ENCODE results near the gene MSL2.
"Not testable (repeated sequence)": the region's sequence is repeated elsewhere in the genome, so short reads cannot be mapped to it uniquely, and the experiment has no call there.

MSL2 gene

DNA sequence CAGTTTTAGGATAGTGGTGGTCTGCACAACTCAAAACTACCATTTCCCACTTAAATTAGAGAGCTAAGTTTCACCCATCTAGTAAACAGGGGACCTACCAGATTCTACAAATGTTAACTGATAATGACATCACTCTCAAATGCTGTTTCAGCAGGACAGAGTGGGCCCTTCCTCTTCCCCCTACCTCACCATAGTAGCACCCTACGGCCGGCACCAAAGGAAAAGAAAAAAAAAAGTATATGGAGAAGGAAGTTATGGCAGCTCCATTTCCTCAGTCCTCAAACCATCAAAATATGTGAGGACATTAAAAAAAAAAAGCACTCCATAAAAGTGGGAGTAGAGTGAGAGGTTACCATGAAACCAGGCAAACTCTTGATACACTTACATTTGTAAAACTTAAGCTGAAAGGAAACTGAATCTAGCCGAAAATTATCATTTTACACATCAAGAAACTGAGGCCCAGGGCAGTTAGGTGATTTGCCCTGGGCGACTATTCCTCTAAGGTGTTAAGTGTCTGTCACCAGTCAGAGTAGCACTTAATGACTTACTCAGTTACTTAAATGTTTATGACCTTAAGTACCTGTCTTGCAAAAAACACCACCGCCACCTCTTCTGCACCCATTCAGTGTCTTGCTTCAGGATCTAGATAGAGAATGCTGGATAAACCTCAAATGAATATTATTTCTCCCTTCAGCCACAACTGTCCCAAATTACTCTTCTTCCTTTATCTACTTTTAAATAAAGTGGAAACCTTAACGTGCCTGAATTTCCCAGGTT is 2.7 kb downstream of the MSL2 start:
- in situ Hi-C loops (cut with MboI; ENCODE audit: low sequenced_read_pairs): no loop called here

DNA sequence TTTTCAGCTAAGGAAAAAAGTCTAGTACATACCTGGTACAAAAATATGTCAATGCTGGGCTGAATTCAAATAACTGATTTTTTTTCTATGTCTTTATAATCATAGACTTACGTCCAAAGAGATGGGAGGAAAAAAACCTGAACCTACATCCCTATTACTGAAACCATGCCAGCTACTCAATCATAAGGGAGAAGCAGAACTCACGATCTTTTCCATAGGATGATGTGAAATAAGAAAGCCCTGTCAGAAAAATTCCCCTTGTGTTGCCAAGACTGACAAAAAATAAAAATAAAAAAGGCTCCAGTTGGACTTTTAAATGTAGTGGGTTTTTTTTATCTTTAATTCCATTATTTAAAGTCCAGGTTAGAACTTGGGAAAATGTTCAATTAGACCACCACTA is 3.3 kb downstream of the MSL2 start:
- in situ Hi-C loops (cut with MboI; ENCODE audit: low sequenced_read_pairs): no loop called here

DNA sequence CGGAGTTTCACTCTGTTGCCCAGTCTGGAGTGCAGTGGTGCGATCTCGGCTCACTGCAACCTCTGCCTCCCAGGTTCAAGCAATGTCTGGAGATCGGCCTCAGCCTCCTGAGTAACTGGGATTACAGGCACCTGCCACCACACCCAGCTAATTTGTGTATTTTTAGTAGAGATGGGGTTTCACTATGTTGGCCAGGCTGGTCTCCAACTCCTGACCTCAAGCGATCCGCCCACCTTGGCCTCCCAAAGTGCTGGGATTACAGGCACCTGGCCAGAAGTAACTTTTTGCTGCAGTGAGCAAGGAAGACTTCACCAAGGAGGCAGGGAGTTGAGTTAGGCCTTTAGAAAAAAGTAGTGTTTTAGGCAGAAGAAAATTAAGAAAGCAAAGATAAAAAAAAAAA is 3.9 kb downstream of the MSL2 start:
- in situ Hi-C loops (cut with MboI; ENCODE audit: low sequenced_read_pairs): not testable (repeated sequence)

DNA sequence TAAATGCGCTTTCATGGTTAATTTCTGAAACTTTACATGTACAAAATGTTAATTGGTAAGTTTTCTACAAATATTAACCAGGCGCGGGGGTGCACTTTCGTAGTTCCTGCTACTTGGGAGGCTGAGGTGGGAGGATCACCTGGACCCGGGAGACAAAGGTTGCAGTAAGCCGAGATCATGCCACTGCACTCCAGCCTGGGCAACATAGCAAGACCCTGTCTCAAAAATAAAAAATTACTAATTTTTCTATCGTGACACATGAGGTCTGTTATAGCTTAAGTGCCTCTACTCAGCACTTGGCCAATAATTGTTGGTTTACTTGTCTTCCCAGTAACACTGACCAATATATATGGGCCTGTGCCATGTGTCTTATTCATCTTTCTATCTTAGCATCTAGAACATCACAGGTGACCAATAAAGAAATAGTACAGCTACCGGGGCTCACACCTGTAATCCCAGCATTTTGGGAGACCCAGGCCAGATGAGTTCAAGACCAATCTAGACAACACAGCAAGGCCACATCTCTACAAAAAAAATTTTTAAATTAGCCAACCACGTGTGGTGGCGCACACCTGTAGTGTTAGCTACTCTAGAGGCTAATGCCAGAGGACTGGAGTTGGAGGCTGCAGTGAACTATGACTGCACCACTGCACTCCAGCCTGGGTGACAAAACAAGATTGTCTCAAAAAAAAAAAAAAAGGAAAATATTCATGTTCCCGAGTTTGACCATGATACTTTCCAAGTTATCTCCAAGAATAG is 6.1 kb downstream of the MSL2 start:
- in situ Hi-C loops (cut with MboI; ENCODE audit: low sequenced_read_pairs): no loop called here

DNA sequence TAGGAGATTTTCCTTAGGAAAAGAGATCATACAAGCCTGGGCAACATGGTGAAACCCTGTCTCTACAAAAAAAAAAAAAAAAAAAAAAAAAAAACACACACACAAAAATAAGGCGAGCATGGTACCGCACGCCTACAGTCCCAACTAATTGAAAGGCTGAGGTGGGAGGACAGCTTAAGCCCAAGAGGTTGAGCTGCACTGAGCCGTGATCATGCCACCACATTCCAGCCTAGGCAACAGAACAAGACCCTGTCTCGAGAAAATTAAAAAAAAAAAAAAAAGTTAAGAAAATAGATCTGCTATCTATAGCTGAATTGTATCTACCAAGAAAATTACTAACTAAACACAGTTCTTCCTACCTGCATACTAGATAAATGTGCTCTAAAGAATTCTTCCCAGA is 7.1 kb downstream of the MSL2 start:
- in situ Hi-C loops (cut with MboI; ENCODE audit: low sequenced_read_pairs): no loop called here

DNA sequence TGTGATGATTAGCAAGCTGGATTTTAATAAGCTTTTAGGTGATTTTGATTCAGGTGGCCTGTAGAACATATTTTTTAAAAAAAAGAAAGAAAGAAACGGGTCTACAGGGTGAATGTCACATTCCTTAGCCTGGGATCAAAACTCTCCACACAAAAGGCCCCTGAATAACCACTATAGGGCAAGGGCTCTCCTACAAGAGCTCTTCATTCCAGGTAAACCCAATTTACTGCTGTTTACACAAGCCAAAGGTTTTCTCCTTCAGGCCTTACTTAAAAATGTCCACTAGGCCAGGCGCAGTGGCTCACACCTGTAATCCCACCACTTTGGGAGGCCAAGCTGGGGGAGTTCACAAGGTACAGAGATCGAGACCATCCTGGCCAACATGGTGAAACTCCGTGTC is 8.3 kb downstream of the MSL2 start:
- in situ Hi-C loops (cut with MboI; ENCODE audit: low sequenced_read_pairs): no loop called here

DNA sequence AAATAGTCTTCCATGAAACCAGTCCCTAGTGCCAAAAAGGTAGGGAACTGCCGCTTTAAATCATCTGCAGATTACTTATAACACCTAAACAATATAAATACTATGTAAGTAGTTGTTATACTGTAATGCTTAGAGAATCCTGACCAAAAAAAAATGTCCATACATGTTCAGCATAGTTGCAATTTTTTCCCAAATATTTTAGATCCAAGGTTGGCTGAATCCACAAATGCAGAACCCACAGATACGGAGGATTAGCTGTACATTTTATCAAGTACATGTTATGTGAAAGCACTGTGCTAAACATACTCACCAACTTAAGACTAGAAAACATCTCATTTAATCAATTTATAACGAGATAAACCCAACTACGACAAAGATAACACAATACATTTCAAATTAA is 9.3 kb downstream of the MSL2 start:
- in situ Hi-C loops (cut with MboI; ENCODE audit: low sequenced_read_pairs): no loop called here

DNA sequence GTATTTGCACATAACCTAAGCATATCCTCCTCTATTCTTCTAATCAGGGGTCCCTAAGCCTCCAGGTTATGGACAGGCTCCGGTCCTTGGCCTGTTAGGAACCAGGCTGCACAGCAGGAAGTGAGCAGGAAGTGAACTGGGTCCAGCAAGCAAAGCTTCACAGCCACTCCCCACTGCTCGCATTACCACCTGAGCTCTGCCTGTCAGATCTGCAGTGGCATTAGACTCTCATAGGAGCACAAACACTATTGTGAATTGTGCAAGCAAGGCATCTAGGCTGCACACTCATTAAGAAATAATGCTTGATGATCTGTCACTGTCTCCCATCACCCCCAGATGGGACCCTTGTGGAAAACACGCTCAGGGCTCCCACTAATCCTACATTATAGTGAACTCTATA is 9.8 kb downstream of the MSL2 start:
- in situ Hi-C loops (cut with MboI; ENCODE audit: low sequenced_read_pairs): no loop called here

DNA sequence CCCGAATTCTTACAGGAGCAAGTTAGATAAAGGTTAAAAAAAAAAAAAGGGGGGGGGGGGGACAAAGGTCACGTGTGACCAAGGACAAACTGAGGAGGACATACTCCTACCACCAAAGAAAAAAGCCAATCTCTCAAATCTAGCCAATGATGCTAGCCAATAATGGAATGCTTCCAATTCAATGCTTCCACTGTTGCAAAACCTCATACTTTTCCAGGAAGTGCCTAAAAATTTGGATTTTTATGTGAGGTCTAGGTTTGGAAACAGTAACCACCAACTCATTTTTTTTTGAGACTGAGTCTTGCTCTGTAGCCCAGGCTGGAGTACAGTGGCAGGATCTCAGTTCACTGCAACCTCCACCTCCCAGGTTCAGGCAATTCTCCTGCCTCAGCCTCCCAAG is 11.4 kb downstream of the MSL2 start:
- in situ Hi-C loops (cut with MboI; ENCODE audit: low sequenced_read_pairs): no loop called here

DNA sequence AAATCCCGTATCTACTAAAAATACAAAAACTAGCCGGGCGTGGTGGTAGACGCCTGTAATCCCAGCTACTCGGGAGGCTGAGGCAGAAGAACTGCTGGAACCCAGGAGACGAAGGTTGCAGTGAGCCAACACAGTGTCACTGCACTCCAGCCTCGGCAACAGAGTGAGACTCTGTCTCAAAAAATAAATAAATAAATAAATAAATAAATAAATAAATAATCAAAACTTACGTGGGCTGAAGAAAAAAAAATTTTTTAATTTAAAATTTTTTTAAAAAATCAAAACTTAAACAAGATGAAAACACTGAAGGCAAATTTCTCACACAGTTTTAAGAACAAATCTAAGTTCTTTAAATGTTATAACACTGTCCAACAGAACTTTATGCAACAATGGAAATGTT is 14.4 kb downstream of the MSL2 start:
- in situ Hi-C loops (cut with MboI; ENCODE audit: low sequenced_read_pairs): no loop called here

DNA sequence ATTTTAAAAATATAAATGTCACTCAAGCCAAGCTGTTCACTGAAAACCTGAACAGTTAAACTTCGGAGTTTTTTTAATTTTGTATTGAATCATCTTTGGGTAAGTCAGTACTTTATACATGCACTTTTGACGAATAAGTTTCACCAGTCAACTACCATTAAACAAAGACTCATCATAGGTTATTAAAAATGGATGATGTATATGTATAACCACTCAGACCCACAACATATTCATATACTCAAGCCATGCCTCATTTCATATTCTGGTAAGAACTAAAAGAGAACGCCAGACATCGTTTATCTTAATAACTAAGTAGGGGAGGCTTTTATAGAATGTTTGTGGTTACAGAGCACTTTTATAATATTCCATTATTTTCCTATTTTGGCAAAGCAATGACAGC is 18.3 kb downstream of the MSL2 start:
- in situ Hi-C loops (cut with MboI; ENCODE audit: low sequenced_read_pairs): no loop called here

DNA sequence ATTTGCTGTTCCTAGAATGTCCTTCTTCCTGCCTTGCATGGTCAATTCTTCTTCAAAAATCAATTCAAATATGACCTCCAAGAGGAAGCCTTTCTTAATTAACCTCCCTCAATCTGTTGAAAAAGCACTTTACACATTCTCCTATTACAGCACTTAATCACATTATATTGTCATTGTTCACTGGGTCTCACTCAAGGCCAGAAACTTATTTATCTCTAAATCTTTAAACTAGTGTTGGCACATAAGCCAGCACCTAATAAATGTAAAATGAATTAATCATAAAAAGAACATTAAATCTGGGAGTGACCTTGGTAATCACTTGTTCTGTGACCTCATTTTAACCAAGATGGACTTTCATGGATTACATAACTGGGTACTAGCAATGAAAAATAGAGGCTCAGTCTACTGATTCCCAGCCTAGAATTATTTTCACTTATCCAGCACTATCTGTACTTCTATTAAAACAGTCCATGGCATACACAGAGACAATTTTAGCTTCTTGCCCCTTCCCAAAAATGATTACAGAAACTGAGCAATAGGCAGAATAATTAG is 22.1 kb downstream of the MSL2 start:
- in situ Hi-C loops (cut with MboI; ENCODE audit: low sequenced_read_pairs): no loop called here

DNA sequence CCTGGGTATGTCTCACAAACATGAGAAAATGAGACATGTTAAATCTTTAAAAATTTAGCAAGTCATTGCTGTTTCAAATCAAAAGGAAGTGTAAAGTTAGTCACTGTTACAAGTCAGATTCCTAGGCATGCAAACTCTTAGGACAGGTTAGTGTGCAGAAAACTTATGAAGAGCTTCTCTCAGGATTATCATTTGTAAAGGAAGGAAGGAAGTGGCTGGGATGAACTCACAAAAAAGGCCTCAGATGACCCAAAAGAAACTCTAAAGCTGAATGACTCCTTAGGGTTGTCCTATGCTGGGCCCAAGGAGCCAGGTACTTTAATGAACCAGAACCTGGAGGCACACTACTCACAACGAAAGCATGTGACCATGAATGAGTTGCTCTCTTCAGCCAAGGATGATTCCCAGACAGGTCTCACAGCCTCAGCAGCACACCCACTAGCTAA is 25.0 kb downstream of the MSL2 start:
- in situ Hi-C loops (cut with MboI; ENCODE audit: low sequenced_read_pairs): no loop called here

DNA sequence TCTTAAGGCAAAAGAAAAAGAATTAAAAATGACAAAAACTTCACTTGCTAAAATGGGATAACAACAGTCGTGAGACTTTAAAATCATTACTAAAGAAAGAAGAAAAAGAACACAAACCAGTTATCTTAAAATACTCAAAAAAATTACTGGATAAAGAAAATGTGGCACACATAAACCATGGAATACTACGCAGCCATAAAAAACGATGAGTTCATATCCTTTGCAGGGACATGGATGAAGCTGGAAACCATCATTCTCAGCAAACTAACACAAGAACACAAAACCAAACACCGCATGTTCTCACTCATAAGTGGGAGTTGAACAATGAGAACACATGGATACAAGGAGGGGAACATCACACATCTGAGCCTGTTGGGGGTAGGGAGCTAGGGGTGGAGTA is 27.9 kb downstream of the MSL2 start:
- in situ Hi-C loops (cut with MboI; ENCODE audit: low sequenced_read_pairs): not testable (repeated sequence)

DNA sequence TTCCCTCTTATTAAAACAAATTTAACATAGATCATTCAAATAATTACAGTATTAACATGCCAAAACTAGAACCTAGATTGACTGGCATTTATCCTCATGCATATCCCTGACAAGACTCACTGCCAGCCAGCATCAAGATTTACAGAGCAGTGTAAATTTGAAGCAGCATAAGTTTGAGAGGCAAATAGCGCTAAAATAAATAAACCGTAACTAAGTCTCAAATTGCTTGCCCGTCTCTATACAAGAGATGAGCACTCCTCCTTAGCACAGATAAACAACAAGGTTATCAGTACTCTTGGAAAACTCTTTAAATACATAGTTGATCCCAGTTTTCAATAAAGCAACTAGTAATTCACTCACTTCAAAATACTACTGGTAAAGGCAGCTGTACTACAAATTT is 29.6 kb downstream of the MSL2 start:
- in situ Hi-C loops (cut with MboI; ENCODE audit: low sequenced_read_pairs): no loop called here

DNA sequence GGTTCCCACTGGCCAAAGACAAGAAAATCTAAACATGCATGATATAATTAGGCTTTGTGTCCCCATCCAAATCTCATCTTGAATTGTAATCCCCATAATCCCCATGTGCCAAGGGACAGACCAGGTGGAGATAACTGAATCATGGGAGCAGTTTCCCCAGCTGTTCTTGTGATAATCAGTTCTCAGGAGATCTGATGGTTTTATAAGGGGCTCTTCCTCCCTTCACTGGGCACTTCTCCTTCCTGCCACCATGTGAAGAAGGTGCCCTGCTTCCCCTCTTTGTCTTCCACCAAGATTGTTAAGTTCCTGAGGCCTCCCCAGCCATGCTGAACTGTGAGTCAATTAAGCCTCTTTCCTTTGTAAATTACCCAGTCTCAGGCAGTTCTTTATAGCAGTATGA is 32.5 kb downstream of the MSL2 start:
- in situ Hi-C loops (cut with MboI; ENCODE audit: low sequenced_read_pairs): not testable (repeated sequence)

DNA sequence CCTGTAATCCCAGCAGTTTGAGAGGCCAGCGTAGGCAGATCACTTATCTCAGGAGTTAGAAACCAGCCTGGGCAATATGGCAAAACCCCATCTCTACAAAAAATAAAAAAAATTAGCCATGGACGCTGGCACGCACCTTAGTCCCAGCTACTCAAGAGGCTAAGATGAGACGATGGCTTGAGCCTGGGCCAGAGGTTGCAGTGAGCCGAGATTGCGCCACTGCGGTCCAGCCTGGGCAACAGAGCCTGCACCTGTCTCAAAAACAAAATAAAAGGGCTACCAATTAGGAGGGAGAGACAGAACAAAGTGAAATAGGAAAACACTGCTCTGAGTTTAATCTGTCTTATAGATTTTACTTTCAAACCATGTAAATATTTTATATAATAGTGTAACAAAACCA is 33.8 kb downstream of the MSL2 start:
- in situ Hi-C loops (cut with MboI; ENCODE audit: low sequenced_read_pairs): no loop called here

DNA sequence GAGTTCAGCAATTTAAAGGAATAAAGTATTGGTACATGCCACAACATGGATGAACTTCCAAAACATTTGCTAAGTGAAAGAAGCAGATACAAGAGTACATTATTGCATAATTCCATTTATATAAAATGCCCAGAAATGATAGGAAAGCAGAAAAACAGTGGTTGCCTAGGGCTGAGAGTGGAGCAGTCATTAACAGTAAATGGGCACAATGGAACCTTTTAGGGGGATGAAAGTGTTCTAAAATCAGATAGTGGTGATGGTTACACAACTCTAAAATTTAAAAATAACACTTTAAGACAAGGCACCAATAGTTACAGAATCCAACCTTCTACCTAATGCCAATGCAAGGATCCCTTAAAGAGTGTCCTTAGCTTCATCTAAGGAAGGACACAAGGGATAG is 34.6 kb downstream of the MSL2 start:
- in situ Hi-C loops (cut with MboI; ENCODE audit: low sequenced_read_pairs): no loop called here

DNA sequence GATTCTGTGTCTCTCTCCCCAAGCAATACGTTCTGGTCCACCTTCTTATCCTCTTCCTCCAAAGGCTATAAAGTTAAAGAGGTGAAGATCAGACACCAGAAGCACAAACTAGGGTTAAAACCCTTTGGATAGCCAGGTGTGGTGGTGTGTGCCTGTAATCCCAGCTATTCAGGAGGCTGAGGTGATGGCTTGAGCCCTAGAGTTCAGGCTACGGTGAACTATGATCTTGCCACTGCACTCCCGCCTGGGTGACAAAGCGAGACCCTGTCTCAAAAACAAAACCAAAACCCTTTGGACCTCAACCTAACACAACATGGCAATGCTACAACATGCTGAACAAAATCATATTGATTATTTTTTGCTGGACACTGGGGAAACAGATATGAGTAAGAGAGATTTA is 43.2 kb downstream of the MSL2 start:
- in situ Hi-C loops (cut with MboI; ENCODE audit: low sequenced_read_pairs): no loop called here

DNA sequence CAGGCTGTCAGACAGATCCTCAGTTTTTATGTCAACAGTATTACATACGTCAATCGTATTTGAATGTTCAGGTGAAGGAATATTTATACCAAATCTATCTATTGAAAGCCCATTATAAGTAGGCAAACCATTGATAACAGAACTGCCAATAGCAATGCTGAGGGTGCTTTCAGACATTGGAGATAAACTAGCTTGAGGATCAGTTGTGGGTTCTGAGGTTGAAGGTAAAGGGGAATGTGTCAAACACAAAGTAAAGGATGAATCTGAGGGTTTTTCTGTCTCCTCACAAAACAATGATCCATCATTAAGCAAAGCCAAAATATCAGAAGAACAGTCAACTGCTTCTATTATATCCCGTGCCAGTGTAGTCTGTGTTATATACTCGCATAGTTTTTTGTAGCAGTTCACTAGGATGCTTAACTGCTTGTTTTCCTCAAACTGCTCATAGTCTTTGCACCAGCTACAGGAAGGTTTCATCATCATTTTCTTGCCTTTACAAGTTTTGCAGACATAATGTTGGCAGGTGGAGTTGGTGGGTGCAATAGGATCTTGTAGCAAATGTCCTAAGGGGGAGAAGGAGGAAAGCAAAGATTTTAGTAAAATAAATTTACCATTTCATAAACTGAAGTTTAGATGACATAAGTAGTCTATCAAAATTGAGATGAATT is 43.8 kb downstream of the MSL2 start:
- in situ Hi-C loops (cut with MboI; ENCODE audit: low sequenced_read_pairs): no loop called here

DNA sequence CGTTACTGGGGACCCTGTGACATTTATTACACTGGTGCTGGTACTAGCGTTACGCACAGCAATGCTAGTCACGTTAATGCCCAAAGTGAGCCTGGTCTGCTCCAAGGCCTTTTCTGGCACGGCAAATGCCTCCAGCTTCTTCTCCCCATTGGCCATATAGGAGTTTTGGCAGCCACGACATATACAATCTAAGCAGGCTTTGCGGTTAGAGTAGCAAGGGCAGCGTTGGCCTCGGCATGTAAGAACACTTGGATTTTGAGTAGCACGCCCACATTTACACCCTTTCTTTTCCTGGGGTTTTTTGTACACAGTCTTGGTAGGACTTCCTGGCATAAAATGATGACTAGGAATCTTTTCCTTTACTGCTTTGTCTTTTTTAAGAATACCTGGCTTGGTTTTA is 44.9 kb downstream of the MSL2 start:
- in situ Hi-C loops (cut with MboI; ENCODE audit: low sequenced_read_pairs): no loop called here

DNA sequence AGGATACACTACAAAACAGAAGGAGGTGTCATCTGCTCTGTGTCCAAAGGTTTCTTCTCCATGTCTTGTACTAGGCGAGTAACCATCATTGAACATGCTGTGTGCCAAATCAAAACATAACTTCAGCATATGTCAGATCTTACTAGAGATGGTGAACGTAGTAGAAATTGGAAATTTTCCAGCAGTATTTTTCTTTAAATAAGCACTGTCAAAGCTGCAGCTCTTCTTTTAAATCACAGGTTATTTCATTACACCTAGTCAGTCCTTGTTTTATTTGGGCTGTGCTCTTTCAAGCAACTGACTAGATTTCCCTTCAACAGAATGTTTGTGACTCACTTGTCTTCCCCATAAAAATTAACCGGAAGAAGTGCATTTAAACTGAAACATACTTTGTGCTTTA is 46.5 kb downstream of the MSL2 start:
- in situ Hi-C loops (cut with MboI; ENCODE audit: low sequenced_read_pairs): no loop called here

All from HL-60/S4 (cell line).